ENCODE measurements around the gene MIDN.

The MIDN gene

DNA sequence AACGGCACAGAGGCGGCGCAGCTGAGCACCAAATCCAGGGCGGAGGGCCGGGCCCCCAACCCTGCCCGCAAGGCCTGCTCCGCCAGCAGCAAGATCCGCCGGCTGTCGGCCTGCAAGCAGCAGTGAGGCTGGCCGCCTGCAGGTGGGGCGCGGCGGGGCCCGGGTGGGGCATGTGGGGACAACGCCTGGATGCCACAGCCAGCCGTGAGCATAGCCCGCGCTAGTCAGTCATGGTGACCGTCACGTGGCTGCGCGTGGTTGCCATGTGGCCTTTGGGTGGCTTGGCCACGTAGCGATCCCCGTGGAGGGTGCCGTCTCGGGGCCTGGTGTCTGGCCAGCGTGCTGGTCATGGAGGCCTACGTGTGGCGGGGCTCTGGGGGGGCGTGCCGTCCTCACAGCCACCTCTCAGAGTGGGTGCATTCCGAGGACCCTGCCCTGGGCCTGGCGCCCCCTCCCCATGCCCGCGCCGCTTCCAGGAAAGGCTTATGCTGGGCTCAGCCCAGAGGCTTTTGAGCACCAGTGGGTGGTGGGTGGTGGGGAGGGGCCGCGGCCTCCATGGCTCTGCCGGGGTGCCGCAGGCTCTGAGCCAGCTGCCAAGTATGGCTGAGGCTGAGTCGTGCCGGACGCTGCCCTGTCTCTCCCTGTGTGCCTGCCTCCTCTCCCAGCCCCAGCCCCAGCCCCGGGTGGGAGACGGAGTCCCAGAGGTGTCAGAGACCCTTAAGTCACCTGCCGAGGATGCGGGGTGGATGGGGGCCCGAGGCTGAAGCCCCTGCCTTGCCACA is 21.7 kb upstream of the MIDN start:
- DNase-seq (ENCODE audit: insufficient read length, low spot score) (no peak), FAIRE-seq (no peak)
- TF ChIP-seq POLR2AphosphoS5 (IDR thresholded peaks at IDR 0.05; ENCODE audit: low read depth, low read length) (no peak), POU2F2 (IDR thresholded peaks at IDR 0.05; ENCODE audit: low read depth, low read length) (no peak), SPI1 (IDR thresholded peaks at IDR 0.05; ENCODE audit: low read depth, low read length) (no peak), POLR2A (IDR thresholded peaks at IDR 0.05; ENCODE audit: low read depth, low read length) (no peak), TAF1 (IDR thresholded peaks at IDR 0.05; ENCODE audit: low read depth, low read length) (no peak), PAX5 (IDR thresholded peaks at IDR 0.05; ENCODE audit: insufficient read depth, low read length, severe bottlenecking) (no peak)

DNA sequence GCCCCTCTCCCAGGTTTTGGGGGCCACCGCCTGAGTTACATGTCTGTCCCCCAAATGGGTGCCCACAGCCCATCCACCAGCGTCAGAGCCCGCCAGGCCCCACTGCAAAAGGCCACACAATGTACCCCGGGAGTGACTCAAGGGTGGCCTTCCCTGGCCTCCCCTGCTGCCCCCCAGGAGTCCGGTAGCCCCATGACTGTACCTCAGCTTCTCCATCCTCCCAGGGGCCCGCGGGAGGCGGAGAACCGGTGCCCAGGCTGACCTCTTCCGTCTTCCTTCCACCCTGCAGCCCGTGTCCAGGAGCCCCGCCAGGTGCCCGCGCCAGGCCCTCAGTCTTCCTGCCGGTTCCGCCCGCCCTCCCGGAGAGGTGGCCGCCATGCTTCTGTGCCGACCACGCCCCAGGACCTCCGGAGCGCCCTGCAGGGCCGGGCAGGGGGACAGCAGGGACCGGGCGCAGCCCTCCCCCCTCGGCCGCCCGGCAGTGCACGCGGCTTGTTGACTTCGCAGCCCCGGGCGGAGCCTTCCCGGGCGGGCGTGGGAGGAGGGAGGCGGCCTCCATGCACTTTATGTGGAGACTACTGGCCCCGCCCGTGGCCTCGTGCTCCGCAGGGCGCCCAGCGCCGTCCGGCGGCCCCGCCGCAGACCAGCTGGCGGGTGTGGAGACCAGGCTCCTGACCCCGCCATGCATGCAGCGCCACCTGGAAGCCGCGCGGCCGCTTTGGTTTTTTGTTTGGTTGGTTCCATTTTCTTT is 20.9 kb upstream of the MIDN start:
- no peak for DNase-seq (ENCODE audit: insufficient read length, low spot score)
- no peak for TF ChIP-seq POLR2A (IDR thresholded peaks at IDR 0.05; ENCODE audit: low read depth, low read length)
- TF ChIP-seq TAF1 (IDR thresholded peaks at IDR 0.05; ENCODE audit: low read depth, low read length), result no peak
- no peak for FAIRE-seq

DNA sequence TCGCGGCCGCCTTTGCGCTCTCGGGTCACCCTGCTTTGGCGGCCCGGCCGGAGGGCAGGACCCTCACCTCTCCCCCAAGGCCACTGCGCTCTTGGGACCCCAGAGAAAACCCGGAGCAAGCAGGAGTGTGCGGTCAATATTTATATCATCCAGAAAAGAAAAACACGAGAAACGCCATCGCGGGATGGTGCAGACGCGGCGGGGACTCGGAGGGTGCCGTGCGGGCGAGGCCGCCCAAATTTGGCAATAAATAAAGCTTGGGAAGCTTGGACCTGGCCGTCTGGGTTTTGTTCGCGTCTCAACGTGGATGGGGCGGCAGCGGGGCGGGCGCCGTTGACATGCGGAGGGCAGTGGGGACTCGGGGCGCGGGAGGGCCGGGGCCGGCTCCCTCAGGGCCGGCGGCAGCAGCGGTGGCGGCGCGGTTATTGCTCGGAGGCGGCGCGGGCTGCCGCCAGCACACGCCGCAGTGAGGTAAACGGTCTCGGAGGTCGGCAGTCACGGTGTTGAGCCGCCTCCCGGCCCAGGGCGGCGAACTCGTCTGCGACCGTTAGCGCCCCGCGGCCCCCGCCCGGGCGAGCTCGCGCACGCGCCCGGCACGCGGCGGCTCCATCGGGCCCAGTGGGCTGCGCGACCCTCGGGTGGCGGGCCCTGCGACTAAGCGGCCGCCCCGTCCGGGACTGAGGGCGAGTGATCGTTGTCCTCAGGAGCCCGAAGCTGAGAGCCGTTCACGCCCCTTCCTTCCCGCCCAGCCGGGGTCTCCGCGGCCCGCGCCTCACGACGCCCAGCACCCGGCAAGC is 20.0 kb upstream of the MIDN start:
- DNase-seq (ENCODE audit: insufficient read length, low spot score) (no peak), FAIRE-seq (no peak)
- TF ChIP-seq SPI1 (IDR thresholded peaks at IDR 0.05; ENCODE audit: low read depth, low read length), result no peak
- no peak for TF ChIP-seq TAF1 (IDR thresholded peaks at IDR 0.05; ENCODE audit: low read depth, low read length)
- no peak for TF ChIP-seq PAX5 (IDR thresholded peaks at IDR 0.05; ENCODE audit: insufficient read depth, low read length, severe bottlenecking)
- TF ChIP-seq POU2F2 (IDR thresholded peaks at IDR 0.05; ENCODE audit: low read depth, low read length), result no peak
- no peak for TF ChIP-seq POLR2A (IDR thresholded peaks at IDR 0.05; ENCODE audit: low read depth, low read length)
- TF ChIP-seq POLR2AphosphoS5 (IDR thresholded peaks at IDR 0.05; ENCODE audit: low read depth, low read length), result no peak

DNA sequence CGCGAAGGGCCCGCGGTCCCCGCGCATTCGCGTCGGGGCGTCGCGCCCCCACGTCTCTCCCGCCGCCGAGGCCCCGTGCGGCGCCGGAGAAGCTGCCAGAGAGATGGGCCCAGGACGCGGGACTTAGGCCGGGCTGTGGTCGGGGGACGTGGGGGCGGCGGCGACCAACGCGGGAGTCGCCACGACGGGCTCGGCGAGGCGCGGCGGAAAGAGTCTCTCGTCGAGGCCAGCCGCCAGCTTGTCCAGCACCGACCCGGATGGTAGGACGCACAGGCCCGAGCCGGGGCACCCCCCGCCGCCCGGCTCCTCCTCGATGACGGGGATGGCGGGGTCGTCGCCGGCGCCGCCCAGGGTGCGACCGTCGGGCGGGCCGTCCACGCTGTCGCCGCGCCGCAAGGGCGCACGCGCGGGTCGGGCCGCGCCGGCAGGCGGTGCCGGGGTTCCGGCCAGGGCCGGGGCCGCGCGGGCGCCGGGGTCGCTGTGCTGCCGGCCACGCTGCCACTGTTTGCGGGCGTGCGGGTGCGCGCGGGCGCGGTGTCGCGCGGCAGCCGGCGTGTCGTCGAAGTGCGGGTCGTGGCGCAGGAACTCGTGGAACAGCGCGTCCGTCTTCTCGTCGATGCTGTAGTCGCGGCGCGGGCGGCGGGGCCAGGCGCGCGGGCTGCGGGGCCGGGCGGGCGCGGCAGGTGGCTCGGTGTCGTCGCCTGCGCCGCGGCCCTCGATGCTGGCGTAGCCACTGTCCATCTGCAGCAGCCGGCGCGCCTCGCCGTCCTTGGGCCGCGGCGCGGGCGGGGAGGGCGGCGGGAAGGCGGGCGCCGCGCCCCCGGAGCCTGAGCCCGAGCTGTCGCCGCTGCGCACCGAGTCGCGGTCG is 19.1 kb upstream of the MIDN start:
- no peak for DNase-seq (ENCODE audit: insufficient read length, low spot score)
- TF ChIP-seq SPI1 (IDR thresholded peaks at IDR 0.05; ENCODE audit: low read depth, low read length), result no peak
- no peak for TF ChIP-seq PAX5 (IDR thresholded peaks at IDR 0.05; ENCODE audit: insufficient read depth, low read length, severe bottlenecking)
- TF ChIP-seq POU2F2 (IDR thresholded peaks at IDR 0.05; ENCODE audit: low read depth, low read length), result no peak
- no peak for TF ChIP-seq POLR2AphosphoS5 (IDR thresholded peaks at IDR 0.05; ENCODE audit: low read depth, low read length)
- no peak for TF ChIP-seq TAF1 (IDR thresholded peaks at IDR 0.05; ENCODE audit: low read depth, low read length)
- no peak for TF ChIP-seq POLR2A (IDR thresholded peaks at IDR 0.05; ENCODE audit: low read depth, low read length)
- FAIRE-seq, result no peak

DNA sequence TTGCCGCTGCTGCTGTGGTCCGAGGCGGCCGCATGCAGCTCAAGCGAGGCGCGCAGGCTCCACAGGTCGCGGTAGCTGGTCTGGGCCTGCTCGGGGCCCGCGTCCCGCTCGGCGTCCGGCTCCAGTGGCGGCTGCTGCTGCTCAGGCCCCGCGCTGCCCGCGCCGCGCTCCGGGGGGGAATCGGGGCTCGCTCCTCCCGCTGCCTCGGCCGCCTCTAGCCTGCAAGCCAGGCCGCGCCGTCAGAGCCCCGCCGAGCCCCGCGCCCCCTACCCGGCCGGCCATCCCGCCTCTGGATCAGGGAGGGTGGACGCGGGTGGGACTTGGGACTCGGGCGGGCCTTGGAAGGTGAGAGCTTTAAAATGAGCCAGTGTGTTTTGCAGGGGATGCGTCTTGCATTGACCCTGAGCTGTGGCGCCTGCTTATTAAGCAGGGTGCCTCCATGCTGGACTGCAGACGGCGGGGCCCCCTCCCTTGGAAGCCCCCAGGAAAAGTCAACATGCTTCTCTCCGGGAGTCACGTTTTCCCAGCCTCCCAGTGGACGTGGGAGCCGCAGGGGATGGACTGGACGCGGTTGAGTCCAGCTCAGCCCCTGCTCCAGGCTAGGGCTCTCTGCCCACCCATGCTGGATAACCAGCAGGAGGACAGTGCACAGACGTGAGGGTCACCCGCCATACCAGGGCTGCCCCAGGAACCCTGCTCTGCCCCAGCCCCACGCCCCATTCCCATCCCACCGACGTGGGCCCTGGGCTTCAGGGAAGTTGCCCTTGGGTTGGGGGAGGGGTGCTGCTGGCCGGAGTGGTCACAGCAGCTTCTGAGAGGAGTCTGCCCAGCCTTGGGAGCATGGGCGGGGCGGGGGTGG is 18.2 kb upstream of the MIDN start:
- DNase-seq (ENCODE audit: insufficient read length, low spot score) (no peak), FAIRE-seq (no peak)
- TF ChIP-seq TAF1 (IDR thresholded peaks at IDR 0.05; ENCODE audit: low read depth, low read length) (no peak), PAX5 (IDR thresholded peaks at IDR 0.05; ENCODE audit: insufficient read depth, low read length, severe bottlenecking) (no peak), POLR2AphosphoS5 (IDR thresholded peaks at IDR 0.05; ENCODE audit: low read depth, low read length) (no peak), POU2F2 (IDR thresholded peaks at IDR 0.05; ENCODE audit: low read depth, low read length) (no peak)

DNA sequence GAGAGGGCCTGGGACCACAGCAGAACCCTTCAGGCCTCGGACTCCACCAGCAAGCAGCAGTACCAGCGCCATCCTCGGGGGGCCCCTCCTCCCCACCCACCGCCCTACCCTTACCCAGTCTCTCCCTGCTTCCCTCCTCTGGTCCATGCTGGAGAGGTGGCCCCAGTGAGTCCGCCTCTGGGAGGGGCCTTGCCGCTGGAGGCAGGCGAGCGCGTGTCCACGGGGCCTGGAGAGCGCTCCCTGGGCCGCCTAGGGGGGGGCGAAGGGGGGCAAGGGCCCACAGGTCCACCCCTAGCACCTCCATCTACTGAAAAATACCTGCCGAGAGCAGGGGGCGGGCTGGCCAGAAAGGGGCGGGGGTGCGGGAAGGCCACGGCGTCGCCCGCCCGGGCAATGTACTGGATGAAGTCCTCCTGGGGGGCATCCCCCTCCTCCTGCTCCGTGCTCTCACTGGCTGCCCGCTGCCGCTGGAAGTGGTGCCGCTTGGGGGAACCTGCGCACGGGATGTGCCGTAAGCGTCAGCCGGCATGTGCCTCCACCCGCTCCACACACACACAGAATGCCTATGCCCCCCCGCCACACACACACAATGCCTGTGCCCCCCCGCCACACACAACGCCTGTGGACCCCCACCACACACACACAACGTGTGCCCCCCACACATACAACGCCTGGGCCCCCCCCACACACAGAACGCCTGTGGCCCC is 17.4 kb upstream of the MIDN start:
- DNase-seq (ENCODE audit: insufficient read length, low spot score), result no peak
- TF ChIP-seq PAX5 (IDR thresholded peaks at IDR 0.05; ENCODE audit: insufficient read depth, low read length, severe bottlenecking) (no peak), POLR2AphosphoS5 (IDR thresholded peaks at IDR 0.05; ENCODE audit: low read depth, low read length) (no peak), TAF1 (IDR thresholded peaks at IDR 0.05; ENCODE audit: low read depth, low read length) (no peak), POLR2A (IDR thresholded peaks at IDR 0.05; ENCODE audit: low read depth, low read length) (no peak), POU2F2 (IDR thresholded peaks at IDR 0.05; ENCODE audit: low read depth, low read length) (no peak), SPI1 (IDR thresholded peaks at IDR 0.05; ENCODE audit: low read depth, low read length) (no peak)
- FAIRE-seq, result no peak

DNA sequence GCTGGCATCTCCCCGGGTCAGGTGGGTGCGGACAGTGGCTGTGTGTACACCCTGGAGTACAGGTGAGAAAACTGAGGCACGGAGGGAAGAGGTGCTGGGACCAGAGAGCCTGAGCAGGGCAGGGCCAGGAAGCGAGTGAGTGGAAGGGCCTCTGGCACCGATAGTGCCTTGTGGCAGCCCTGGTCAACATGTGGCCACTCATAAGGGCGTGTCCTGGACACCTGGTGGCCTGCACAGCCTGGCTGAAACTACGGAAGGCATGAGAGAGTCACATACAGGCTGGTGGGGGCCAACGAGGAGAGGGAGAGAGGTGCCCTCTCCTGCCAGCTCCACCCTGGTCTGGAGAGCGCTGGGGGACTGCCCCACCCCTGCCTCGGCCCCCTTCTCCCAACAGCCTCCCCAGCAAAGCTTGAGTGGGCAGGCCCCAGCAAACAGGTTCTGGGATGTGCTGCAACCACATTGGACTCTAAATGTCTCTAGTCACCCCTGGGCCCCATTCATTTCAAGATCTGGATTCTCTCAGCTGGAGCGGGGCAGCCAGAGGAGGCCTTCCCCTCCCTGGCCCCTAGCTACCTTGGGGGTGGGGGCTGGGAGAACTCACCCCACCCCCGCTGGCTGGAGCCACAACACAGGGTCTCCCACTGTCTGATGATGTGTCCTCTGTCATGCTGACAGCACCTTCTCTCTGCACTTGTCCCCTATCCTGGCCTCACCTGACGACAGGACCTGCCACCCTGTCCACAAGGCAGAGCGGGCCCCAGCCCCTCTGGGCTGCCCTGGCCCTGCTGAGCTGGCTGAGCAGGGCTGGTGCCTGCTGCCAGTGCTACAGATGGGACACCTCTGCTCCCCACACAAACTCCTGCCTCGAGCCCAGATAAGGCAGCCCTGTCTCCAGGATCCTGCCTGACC is 16.4 kb upstream of the MIDN start:
- TF ChIP-seq TAF1 (IDR thresholded peaks at IDR 0.05; ENCODE audit: low read depth, low read length) (no peak), POLR2AphosphoS5 (IDR thresholded peaks at IDR 0.05; ENCODE audit: low read depth, low read length) (no peak), POLR2A (IDR thresholded peaks at IDR 0.05; ENCODE audit: low read depth, low read length) (no peak), POU2F2 (IDR thresholded peaks at IDR 0.05; ENCODE audit: low read depth, low read length) (no peak), PAX5 (IDR thresholded peaks at IDR 0.05; ENCODE audit: insufficient read depth, low read length, severe bottlenecking) (no peak), SPI1 (IDR thresholded peaks at IDR 0.05; ENCODE audit: low read depth, low read length) (no peak)
- no peak for DNase-seq (ENCODE audit: insufficient read length, low spot score)
- no peak for FAIRE-seq

Measured in GM12891 (cell line).